Stimulated activated naive CD4-positive, alpha-beta T cell (primary cell): ENCODE measurements around the gene DSCAML1.
A peak's percentile ranks its signal among the peaks of the same experiment; 100 is the strongest.

ENCODE experiments used
- DNase-seq, 6 experiments: peaks; one replicate each; lab custom pipeline; 2025; lab: John Stamatoyannopoulos, UW

The DSCAML1 gene

DNA sequence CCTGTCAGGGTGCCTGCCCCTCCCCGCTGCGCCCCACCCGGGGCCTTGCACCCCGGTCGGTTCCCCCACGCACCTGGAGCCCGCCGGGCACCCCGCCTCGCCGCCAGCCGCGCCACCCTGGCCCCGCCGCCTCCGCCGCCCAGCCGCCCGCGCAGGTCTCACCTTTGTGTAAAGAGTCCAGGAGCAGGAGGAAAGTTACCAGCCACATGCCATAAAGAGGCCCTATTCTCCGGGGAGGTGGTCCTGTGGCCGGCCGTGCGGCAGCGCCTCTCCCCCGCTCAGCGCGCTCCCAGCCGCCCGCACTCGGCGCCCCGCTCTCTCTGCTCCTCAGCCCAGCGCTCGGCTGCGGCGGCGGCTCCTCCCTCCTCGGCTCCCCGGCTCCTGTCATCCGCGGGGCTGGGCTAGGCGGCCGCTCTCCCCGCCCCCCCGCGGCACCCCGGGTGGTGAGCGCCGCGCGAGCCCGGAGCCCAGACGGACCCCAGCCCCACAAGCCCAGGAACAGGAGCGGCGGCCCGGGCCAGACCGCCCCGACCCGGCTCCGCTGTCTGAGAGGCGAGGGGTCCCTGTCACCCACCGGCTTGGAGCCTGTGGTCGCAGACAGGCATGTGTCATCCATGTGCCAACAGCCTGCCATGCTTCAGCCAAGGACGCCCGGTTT is at the start of gene DSCAML1:
Gene DSCAML1 (minus strand): TSS at position 345 of the 658 bp plus-strand sequence. CDS start 137 bp downstream, at position 208.
- DNase-seq: peak in 3 of 6 experiments; percentile 19 to 41 (median 34)

GRCh38 chr11:117843666-117844484 is 46.9 kb upstream of the DSCAML1 start:
- peak; percentile 46 to 84 (median 72) for DNase-seq

GRCh38 chr11:117842131-117842941 is 45.3 kb upstream of the DSCAML1 start:
- no peak for DNase-seq

DNA sequence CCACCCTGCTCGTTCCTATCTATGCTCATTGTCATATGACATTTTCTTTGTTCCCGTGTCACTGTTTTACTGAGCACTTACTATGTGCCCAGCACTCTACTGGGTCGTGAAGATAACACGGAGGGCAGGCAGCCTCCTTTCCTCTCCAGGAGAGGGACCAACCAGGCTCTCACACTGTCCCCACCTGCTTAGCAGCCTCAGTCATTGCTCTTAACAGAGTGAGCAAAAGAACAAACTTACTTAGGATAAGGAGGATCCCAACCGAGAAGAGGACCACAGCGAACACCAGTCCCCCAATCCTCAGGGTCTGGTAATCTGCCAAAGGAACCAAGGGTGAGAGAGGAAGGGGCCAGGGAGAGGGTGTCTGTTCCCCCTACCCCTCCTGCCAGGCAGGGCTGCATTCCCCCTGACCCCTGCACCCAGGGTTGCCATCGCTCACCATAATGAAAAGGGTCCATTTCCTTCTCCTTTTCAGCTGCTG is 44.6 kb upstream of the DSCAML1 start:
- DNase-seq: no peak

DNA sequence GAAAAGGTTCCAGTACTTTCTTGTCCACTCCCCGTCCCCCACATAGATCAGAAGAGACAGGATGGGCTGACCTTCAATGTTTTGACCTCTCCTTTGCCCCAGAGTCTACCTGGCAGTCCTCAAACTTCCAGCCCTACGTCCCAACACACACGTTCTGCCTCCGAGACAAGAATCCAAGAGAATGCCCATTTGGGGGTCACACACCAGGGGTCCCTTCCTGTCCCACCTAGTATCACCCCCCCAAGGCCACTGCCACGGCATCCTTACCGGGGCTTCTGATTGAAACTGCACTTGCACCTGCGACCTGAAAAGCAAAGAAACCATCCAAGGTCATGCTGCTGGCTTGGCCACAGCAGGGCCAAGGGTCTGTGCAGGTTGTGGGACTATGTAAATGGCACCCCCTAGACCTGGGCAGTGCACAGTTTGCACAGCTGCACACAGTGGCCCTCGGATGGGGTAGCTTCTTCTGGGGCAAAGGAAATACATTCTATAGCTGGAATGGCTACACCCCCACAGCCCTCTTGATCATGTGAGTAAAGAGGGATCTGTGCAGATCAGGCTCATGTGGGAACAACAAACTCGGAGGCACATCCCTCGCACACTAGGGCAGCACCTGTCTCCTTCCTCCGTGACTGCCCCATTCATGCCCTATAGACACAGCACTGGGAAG is 44.0 kb upstream of the DSCAML1 start:
- DNase-seq: no peak

GRCh38 chr11:117839936-117840813 is 43.2 kb upstream of the DSCAML1 start:
- no peak for DNase-seq

DNA sequence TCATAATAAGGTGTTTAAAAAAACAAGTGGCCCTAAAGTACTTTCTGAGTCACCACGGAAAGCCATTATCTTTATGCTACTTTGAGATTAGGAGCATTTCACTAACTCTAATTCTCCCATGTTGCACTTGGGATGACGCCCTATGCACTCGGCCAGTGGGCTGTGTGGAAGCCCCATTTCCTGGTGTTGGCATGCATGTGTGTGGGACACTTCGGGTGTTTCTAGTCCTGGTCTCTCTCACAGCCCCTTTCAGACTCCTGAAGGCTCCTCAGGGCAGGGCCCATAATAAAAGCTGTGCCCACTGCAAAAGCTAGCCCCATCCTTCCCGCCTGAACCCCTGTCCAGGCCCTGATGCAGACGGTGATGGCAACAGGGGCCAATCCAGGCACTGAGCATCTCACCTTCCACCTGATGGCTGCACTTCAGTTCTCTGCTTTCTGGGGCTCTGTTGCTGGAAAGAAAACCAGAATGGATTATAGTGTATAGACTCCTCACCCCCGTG is 42.4 kb upstream of the DSCAML1 start:
- no peak for DNase-seq

DNA sequence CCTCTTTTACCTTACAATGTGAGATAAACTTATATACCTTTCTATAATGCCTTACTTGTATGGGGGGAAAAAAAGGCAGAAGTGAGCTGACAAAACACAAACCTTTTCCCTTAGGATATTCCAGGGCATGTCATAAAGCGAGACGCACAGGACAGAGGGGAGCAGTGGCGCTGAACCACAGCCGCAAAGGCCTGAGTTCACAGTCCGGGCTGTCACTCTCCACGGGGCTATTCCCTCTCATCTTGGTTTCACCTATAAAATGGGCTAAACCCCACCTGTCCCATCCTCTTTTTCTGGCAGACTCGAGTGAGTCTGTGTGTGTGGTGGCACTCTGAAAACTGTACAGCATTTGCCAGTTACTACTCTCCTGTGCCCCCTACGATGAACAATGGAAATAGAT is 41.9 kb upstream of the DSCAML1 start:
- DNase-seq: no peak

GRCh38 chr11:117837791-117838190 is 40.8 kb upstream of the DSCAML1 start:
- DNase-seq: no peak

- DNase-seq: no peak
These were observed 40.2 kb upstream of the DSCAML1 start for GRCh38 chr11:117837070-117837776.

GRCh38 chr11:117836077-117836960 is 39.3 kb upstream of the DSCAML1 start:
- no peak for DNase-seq

DNA sequence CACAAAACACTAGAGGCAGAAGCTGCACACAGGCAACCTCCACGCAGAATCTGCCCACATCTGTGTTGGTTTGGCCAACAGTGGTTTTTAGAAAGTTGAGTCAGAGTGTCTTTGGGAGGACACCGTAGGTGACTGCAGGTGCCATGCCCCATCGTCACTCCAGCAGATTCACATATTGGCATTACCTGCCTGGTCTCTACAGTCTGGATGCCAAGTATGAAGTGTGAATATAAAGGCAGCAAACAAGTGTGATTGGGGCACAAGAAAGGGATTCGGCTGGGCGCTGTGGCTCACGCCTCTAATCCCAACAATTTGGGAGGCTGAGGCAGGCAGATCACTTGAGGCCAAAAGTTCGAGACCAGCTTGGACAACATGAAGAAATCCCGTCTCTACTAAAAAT is 38.6 kb upstream of the DSCAML1 start:
- DNase-seq: no peak

GRCh38 chr11:117834838-117835443 is 37.9 kb upstream of the DSCAML1 start:
- DNase-seq: no peak

GRCh38 chr11:117834068-117834810 is 37.2 kb upstream of the DSCAML1 start:
- DNase-seq: no peak

DNA sequence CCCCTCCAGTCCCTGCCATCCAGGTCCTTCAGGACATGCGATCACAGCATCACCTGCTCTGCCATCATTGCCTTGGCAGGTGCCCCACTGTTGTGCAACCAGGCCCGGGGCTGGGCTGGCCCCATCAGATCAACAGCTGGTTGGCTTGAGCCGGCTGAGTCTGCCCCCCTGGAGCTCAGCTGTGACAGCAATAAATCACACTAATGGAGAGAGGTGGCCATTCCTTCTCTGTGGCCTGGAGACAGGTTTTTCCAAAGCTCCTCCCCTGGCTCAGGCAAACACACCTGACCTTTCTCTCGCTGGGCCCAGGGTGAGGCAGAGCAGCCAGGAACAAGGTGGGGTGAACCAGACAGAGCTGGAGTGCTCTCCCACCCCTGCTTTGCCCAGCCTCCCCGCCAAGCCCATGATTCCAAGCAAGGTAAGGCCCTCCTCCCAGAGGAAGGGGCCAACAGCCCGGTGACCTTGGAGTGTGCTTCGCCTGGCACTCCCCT is 36.4 kb upstream of the DSCAML1 start:
- DNase-seq: no peak

DNA sequence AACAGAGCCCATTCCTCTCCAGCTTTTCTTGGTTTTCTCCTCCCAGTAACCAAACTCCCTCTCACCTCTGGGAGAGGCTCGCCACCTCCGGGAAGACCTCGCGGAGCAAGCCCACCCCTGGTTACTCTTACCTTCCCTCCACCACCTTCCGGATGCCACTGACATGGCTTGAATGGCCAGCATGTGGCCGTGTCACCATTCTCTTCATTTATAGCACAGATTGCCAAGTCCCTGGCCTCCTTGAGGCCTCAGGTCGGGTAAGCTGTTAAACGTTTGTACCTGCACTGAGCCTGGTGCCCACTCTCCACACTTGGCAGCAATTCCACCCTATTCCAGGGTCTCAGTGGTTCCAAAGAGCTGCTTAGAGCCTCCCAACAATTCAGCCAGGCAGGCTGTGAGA is 35.5 kb upstream of the DSCAML1 start:
- no peak for DNase-seq

- no peak for DNase-seq
These were observed 34.8 kb upstream of the DSCAML1 start for GRCh38 chr11:117831661-117832415.
